Mononuclear cell (primary cell): Measurements from ENCODE around the gene IDNK. TPM values are rescaled to one million over a fixed set of nuclear protein-coding genes. Genes with fewer than 3 reads are reported as not detected.
A peak's percentile ranks its signal among the peaks of the same experiment; 100 is the strongest.
"Not testable (repeated sequence)": the region's sequence is repeated elsewhere in the genome, so short reads cannot be mapped to it uniquely, and the experiment has no call there.

Source experiments
- H3K27me3 ChIP-seq: 2 replicates; pipeline ENCODE4 v1.6.0; 2011; ENCODE audit warnings: low read length, control low read depth; ENCODE audit not compliant: insufficient read depth
- H3K4me1 ChIP-seq: 2 replicates; pipeline ENCODE4 v1.5.1; 2011; ENCODE audit warnings: mild to moderate bottlenecking, low read length, control low read depth; ENCODE audit not compliant: insufficient read depth
- H3K4me3 ChIP-seq: 2 replicates; pipeline ENCODE4 v1.5.1; 2011; ENCODE audit warnings: mild to moderate bottlenecking, low read length, moderate library complexity
- H3K9me3 ChIP-seq: 2 replicates; pipeline ENCODE4 v1.5.1; 2011; ENCODE audit warnings: low read depth, mild to moderate bottlenecking, control low read depth, low read length
- total RNA-seq: library from RNA; depleted of rRNA; stranded (reverse); fragments of >200 nt; gene quantifications from one replicate; pipeline ENCODE4 v1.2.3, GENCODE V29; 2012

IDNK gene
- total RNA-seq: 5.2 TPM

DNA sequence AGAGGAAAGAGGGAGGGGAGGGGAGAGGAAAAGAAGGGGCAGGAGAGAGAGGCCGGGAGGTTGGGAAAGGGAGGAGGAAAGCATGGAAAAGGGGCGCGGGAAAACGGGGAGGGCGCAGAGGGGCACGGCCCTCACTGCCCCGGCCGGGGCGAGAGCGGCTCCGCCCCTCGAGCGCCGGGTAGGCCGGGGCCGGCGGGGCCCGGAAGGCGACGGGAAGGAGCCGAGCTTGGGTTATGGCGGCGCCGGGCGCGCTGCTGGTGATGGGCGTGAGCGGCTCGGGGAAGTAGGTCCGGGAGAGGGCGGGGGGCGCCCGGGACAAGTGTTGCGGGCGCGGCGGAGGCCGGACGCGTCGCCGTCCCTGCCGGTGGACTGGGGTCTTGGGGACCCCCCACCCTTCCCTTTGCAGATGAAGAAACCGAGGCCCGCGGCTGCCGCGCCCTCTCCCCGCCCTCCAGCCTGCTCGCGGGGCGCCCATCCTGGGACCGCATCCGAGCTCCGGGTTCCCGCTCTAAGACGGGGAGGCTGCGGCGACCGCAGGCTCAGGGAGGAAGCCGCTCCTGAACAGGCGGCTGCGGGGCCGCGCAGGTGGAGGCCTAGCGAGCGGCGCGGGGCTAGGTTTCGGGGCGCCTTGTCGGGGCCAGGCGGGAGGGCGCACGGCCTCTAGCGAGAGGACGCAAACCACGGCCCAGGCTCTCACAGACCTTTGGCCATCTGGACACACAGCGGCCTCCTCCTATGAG, at the start of gene IDNK:
Gene IDNK (plus strand): TSS at position 205 of the 740 bp plus-strand sequence. CDS start 29 bp downstream, at position 234.
- Histone ChIP-seq H3K27me3 (no peaks in the 10 kb centered on the region), H3K4me3 (peak within 1 kb of the TSS; percentile 73)

DNA sequence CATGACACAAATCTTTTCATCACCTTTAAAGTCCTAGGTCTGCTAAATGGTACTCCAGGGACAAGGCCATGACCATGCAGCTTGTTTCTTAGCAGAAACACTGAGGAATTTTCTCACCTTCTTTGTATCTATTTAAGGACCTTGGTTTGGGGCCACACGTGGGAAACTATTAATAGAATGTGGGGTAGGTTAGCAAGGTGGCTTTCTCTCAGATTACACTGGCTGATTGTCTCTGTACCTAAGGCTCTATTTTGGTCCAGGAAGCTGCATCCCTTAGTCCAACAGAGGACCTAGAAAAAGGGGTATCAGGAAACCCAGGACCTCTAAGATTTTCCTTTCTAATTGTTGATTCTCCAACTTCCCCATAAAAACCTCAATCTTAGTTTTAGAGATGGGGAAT, 48.5 kb upstream of the IDNK start:
- peaks cover 16% of the 10 kb centered on the region for H3K9me3 ChIP-seq
- no peaks in the 10 kb centered on the region for H3K27me3 ChIP-seq
- H3K4me1 ChIP-seq: peaks cover 5% of the 10 kb centered on the region
- no peak overlapping the region for H3K4me3 ChIP-seq

More for the DNA sequence above, at the start of gene IDNK:
- H3K4me1 ChIP-seq: peaks cover 25% of the 10 kb centered on the region
- H3K9me3 ChIP-seq: no peaks in the 10 kb centered on the region

DNA sequence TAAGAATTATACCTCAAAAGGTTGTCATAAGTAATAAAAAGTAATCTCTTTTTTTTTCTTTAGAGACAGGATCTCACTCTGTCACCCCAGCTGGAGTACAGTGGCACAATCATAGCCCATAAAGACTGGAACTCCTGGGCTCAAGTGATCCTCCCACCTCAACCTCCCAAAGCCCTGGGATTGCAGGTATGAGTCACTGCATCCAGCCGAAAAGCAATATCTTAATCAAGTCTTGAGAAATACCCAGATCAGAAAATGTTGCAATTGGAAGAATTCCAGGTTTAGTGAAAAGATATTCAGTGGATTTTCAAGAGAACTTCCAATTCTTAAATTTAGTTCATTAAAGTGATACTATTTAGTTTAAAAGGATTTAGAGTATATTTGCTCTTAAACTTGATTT, 40.9 kb upstream of the IDNK start:
- H3K27me3 ChIP-seq: no peaks in the 10 kb centered on the region
- no peaks in the 10 kb centered on the region for H3K4me1 ChIP-seq

DNA sequence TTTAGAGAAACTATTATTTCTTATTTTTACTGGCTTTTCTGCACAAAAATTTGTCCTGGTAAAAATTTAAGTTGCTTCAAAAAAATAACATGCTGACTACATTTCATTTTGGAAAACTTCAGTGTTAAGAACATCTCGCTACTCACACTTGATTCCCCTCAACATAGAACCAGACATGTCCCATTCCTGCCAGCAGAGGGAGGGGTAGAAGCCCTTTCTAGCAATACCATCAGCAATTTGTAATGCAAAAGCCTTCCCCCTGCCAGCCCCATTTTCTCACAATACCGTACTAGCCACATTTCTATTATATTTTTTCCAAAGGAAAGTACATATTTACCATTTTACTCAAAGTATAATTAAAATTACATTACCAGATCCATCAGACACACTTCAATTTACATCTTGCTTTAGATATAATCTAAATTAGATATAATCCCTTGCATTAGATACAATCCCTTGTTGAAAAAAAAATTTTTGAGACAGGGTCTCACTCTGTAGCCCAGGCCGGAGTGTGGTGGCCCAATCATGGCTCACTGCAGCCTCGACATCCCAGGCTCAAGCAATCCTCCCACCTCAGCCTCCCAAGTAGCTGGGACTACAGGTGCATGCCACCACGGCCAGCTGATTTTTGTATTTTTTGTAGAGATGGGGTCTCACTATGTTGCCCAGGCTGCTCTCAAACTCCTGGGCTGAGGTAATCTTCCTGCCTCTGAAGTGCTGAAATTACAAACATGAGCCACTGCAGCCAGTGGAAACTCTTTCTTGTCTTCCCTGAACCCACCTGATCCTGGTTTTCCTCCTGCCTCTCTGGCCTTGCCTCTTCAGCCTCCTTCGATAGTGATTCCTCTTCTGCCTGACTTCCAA, 39.6 kb upstream of the IDNK start:
- Histone ChIP-seq H3K27me3 (no peaks in the 10 kb centered on the region), H3K9me3 (peaks cover 11% of the 10 kb centered on the region), H3K4me3 (no peak overlapping the region), H3K4me1 (no peaks in the 10 kb centered on the region)

More for the DNA sequence above, 40.9 kb upstream of the IDNK start:
- peaks cover 17% of the 10 kb centered on the region for H3K9me3 ChIP-seq
- H3K4me3 ChIP-seq: no peak overlapping the region

DNA sequence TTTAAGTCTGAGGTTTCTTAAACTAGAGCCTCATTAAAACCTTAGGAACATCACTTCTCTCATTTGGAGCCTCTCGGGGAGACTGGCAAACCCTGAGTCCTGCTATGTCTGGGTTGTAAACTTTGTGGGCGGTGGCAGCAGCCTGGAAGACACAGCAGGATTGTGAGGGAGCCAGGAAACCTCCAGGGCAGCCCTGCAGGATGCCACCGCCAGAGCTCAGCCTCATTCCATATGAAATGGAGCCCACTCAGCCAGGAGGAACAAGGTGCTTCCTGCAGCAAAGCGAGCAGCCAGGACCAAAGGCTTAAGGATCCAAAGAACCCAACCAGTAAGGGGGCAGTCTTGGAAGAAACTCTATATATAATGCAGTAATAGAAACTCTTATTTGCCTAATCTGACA, 37.9 kb upstream of the IDNK start:
- no peaks in the 10 kb centered on the region for H3K27me3 ChIP-seq

DNA sequence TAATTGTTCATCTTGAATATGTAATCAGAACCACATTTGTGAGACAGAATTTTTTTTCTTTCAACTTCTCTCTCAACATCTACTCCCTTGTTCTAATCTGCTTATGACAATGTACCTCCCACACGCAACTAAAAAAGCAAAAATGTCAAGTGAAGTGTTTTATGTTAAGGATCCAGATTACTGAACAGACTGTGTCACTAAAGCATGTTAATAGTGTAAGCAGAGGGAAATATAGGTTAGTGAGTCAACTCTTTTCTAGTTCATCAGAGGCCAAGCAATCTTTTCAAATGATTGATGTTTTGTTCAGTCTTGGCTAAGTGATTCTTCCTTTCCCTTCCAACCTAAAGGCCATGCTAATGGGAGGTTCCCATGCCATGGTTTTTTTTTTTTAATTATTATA, 34.7 kb upstream of the IDNK start:
- H3K9me3 ChIP-seq: no peaks in the 10 kb centered on the region
- no peak overlapping the region for H3K4me3 ChIP-seq
- H3K27me3 ChIP-seq: no peaks in the 10 kb centered on the region
- no peaks in the 10 kb centered on the region for H3K4me1 ChIP-seq

More for the DNA sequence above, 37.9 kb upstream of the IDNK start:
- Histone ChIP-seq H3K9me3 (no peaks in the 10 kb centered on the region), H3K4me1 (no peaks in the 10 kb centered on the region), H3K4me3 (no peak overlapping the region)

DNA sequence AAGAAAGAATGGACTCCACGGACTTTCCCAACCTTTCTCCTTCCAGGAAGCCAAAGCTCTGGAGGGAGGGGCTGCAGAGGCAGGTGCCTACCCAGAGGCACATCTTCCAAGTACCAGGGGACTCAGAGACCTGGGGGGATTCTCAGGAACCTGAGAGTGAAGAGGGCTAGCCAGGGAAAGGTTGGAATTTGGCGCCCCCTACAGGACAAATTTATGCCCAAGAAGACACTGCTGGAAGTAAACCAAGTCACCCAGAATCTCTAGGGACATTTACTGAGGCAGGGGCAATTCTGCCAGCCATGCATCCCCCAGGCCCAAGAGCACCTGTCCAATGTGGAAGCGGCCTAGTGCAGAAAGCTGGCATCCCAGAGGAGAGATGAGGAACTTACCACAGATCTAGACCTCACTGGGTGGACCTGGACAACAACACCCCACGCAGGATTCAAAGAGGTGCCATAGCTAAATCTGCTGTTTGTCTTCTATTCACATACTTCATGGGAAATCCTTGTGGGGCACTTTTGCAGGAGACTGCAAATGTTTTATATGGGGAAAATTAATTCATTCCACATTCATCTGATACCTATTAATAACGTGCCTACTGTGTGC, 25.9 kb upstream of the IDNK start:
- Histone ChIP-seq H3K9me3 (no peaks in the 10 kb centered on the region), H3K27me3 (no peaks in the 10 kb centered on the region), H3K4me3 (no peak overlapping the region), H3K4me1 (peaks cover 14% of the 10 kb centered on the region)

DNA sequence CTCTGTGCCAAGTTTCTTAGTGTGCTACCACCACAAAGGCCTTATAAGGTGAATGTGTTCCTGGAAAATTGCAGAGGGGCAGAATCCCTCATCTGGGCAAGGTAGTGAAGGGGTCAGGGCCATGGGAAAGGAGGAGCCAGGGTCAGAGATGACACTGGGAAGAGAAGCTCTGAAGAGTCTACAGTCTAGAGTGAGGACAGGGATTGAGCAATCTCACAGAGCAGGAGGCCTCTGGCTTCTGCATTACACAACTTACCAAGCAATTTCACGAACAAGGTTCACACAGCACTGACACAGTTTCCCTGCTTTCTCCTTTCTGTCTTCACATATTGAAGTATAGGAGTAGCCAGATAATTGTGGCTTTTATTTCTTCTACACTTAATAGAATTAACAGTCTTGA, 24.5 kb upstream of the IDNK start:
- no peaks in the 10 kb centered on the region for H3K9me3 ChIP-seq
- no peaks in the 10 kb centered on the region for H3K27me3 ChIP-seq
- H3K4me1 ChIP-seq: peaks cover 14% of the 10 kb centered on the region
- no peak overlapping the region for H3K4me3 ChIP-seq

DNA sequence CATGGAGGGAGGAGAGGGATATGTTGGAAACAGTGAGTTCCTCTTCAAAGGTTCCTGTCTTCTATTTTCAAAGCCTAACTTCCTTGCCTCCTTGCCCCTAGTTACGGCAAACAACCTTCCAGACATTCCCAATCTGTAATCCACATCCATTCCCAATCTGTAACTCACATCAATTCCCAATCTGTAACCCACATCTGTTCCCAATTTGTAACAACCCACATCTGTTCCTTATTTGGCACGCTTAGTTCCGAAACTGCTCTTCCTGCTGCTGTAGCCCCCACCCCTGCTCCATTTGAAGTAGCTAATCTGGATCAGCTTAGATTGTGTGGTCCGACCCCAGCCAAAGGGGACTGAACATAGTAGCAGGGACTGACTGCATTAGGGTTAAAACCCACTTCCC, 23.9 kb upstream of the IDNK start:
- H3K27me3 ChIP-seq: no peaks in the 10 kb centered on the region
- H3K4me3 ChIP-seq: no peak overlapping the region
- no peaks in the 10 kb centered on the region for H3K9me3 ChIP-seq
- H3K4me1 ChIP-seq: peaks cover 14% of the 10 kb centered on the region

DNA sequence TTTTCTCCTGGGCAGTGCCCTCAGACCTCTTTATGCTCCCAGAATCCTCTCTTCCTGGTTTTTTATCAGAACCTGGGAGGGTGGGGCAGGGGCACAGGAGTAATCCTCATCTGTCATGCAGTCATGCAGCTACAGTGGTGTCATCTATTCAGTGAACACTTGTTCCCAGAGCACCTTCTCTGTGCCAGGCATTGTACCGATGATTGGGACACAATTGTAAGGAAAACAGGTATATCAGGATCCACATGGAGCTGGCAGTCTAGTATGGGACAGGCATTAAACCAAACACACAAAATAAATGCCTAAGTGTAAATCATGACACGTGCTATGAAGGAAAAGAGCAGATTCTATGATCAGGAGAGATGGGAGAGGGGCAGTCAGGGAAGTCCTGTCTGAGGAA, 21.5 kb upstream of the IDNK start:
- Histone ChIP-seq H3K4me3 (no peak overlapping the region), H3K9me3 (no peaks in the 10 kb centered on the region), H3K4me1 (peaks cover 14% of the 10 kb centered on the region), H3K27me3 (no peaks in the 10 kb centered on the region)

DNA sequence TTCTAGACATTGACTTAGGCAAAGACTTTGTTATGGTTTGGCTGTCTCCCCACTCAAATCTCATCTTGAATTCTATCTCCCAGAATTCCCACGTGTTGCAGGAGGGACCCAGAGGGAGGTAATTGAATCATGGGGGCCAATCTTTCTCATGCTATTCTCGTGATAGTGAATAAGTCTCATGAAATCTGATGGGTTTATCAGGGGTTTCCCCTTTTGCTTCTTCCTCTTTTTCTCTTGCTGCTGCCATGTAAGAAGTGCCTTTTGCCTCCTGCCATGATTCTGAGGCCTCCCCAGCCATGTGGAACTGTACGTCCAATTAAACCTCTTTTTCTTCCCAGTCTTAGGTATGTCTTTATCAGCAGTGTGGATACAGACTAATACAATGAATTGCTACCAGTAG, 15.3 kb upstream of the IDNK start:
- not testable (repeated sequence) for H3K4me1 ChIP-seq, H3K9me3 ChIP-seq, H3K27me3 ChIP-seq, H3K4me3 ChIP-seq

DNA sequence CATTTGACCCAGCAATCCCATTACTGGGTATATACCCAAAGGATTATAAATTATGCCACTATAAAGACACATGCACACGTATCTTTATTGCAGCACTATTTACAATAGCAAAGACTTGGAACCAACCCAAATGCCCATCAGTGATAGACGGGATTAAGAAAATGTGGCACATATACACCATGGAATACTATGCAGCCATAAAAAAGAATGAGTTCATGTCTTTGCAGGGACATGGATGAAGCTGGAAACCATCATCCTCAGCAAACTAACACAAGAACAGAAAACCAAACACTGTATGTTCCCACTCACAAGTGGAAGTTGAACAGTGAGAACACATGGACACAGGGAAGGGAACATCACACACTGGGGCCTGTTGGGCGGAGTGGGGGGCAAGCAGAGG, 9.6 kb upstream of the IDNK start:
- not testable (repeated sequence) for H3K4me1 ChIP-seq, H3K27me3 ChIP-seq, H3K9me3 ChIP-seq, H3K4me3 ChIP-seq

DNA sequence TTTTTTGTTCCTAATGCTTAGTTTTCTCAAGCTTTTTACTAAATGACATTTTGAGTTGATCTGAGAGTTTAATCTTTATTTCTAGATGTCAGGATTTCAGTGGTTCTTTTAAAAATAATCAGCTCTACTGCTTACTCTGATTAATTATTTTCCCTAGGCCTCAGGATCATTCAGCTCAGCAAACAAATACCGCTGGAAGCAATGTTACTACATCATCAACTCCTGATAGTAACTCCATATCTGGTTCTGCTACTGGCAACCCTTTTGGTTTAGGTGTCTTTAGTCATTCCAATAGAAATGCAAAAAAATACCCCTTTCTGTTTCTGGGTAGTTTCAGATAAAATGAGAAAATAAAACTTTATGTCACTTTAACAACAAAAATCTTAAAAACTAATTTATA, 5.6 kb upstream of the IDNK start:
- no peaks in the 10 kb centered on the region for H3K9me3 ChIP-seq
- H3K4me1 ChIP-seq: peaks cover 1% of the 10 kb centered on the region
- H3K27me3 ChIP-seq: no peaks in the 10 kb centered on the region
- no peak overlapping the region for H3K4me3 ChIP-seq

DNA sequence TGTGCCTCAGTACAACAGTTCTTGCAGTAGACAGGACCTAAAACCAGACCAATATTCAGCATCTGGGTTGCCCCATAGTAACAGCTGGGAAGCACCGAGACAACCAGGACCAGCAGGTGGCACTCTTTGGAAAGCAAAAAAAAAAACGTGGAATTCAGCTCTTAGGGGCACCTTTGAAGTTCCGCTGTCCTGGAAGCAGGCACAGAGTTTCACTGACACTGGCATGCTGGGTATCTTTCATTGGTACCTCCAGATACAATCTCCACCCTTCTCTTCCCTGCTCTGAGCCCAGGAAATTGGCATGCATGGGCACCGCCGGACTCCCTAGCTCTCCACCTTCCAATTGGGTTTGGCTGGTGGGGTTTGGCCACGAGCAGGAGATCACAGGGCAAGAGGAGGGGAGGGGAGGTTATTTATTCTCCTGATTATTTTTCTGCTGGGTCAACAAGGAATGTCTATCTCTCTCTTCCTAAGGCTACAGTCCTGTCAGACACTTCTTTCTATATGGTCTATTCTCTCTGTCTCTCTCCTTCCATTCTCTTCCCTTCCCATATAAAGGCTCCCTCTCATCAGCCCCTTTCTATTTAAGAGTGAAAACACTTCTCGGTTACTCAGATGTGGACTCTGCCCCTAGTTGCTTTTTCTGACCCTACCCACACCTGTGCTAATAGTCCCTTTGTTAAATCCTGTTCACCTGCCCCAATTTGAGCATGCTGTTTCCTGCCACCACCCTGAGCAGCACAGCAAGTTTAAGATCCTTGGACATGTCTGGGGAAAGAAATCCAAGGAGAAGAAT, 1.9 kb upstream of the IDNK start:
- Histone ChIP-seq H3K9me3 (no peaks in the 10 kb centered on the region), H3K4me3 (no peak overlapping the region), H3K4me1 (peaks cover 25% of the 10 kb centered on the region), H3K27me3 (no peaks in the 10 kb centered on the region)
